ENCODE data around the gene SNX30. TPM values are rescaled to one million over a fixed set of nuclear protein-coding genes. Genes with fewer than 3 reads are reported as not detected.

The SNX30 gene
- total RNA-seq, 2 donors from 2014 or later = 6.3 to 38.7 TPM

GRCh38 chr9:112765281-112765680, 14.7 kb downstream of the SNX30 start:
- 89% methylated on average over 1 of the region's 1 CpG for WGBS
- Histone ChIP-seq H3K27me3 (replicated peaks; ENCODE audit: insufficient read depth) (no peaks in the 10 kb centered on the region), H3K4me1 (replicated peaks) (no peaks in the 10 kb centered on the region), H3K27ac (no peak overlapping the region), H3K9me3 (no peaks in the 10 kb centered on the region), H3K4me3 (no peak overlapping the region), H3K36me3 (no peaks in the 10 kb centered on the region)
- TF ChIP-seq, protein P1, sequence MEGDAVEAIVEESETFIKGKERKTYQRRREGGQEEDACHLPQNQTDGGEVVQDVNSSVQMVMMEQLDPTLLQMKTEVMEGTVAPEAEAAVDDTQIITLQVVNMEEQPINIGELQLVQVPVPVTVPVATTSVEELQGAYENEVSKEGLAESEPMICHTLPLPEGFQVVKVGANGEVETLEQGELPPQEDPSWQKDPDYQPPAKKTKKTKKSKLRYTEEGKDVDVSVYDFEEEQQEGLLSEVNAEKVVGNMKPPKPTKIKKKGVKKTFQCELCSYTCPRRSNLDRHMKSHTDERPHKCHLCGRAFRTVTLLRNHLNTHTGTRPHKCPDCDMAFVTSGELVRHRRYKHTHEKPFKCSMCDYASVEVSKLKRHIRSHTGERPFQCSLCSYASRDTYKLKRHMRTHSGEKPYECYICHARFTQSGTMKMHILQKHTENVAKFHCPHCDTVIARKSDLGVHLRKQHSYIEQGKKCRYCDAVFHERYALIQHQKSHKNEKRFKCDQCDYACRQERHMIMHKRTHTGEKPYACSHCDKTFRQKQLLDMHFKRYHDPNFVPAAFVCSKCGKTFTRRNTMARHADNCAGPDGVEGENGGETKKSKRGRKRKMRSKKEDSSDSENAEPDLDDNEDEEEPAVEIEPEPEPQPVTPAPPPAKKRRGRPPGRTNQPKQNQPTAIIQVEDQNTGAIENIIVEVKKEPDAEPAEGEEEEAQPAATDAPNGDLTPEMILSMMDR (IDR thresholded peaks at IDR 0.05) = no peak
- TF ChIP-seq POLR2A (IDR thresholded peaks at IDR 0.05) = no peak
- TF ChIP-seq POLR2AphosphoS5 (IDR thresholded peaks at IDR 0.05) = no peak
- intact Hi-C loops (cut with DNase I) = no loop called here
- DNase-seq (ENCODE audit: low spot score) = no peak

DNA sequence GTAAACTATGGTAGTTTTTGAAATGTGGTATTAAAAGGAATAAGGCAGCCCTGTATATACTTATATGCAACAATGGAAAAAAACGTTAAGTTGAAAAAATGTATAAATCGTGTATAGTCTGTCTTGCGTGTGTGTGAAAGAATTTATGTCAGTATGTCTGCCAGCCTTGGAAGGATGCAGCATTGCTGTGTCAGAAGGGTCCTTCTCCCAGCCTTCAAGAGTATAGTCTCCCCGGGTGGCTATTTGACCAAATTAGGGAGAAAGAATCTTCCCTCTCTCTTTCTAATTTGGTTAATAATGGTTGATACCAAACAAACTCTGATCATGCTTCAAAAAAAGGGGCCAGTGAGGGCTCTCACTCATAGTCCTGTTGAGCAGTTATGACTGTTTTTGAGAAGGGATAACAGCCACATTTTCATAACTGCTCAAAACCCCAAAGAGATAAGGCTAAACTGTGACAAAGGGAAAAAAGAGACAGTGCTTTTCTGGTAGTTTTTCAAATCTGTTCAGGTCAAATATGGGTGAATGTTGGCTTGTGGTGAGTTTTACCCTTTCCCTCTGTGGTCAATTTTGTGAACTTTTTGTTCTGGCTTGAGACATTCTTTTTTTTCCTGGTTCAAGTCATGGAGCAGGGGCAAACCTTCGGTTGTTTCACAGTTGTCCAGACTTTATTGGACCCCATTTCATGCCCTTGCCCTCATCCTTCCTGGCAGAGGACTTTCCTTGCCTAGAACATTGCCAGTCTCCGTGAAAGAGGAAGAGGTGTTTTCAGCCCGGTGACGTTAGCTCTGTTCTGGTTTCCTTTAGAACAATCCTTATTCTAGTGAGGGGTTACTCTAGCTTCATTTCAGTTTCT, 21.0 kb downstream of the SNX30 start:
- Histone ChIP-seq H3K9me3 (no peaks in the 10 kb centered on the region), H3K4me3 (no peak overlapping the region), H3K4me1 (replicated peaks) (no peaks in the 10 kb centered on the region), H3K36me3 (no peaks in the 10 kb centered on the region), H3K27ac (no peak overlapping the region), H3K27me3 (replicated peaks; ENCODE audit: insufficient read depth) (no peaks in the 10 kb centered on the region)
- no peak for TF ChIP-seq POLR2AphosphoS5 (IDR thresholded peaks at IDR 0.05)
- TF ChIP-seq, protein P1 (IDR thresholded peaks at IDR 0.05) = no peak
- TF ChIP-seq POLR2A (IDR thresholded peaks at IDR 0.05) = no peak
- no peak for DNase-seq (ENCODE audit: low spot score)
- intact Hi-C loops (cut with DNase I) = no loop called here
- 82% methylated on average over 8 of the region's 8 CpGs for WGBS

DNA sequence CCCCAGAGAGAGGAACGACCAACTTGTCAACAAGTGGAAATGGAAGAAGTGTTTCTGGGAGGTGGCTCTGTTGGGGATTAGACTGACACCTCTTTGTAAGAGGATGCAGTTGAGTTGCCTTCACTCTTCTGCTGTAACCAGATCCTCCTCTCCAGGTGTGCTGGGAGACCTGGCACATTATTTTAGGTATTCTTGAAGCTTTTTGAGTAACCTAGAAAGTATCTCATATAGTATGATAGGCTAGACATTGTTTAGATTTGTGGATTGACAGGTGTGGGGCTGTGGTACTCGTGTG, 21.6 kb downstream of the SNX30 start:
- no peaks in the 10 kb centered on the region for H3K9me3 ChIP-seq
- no peaks in the 10 kb centered on the region for H3K4me1 ChIP-seq (replicated peaks)
- intact Hi-C loops (cut with DNase I) = no loop called here
- no peaks in the 10 kb centered on the region for H3K36me3 ChIP-seq
- H3K27me3 ChIP-seq (replicated peaks; ENCODE audit: insufficient read depth) = no peaks in the 10 kb centered on the region
- WGBS = 55% methylated on average over 2 of the region's 2 CpGs
- TF ChIP-seq, protein P1 (IDR thresholded peaks at IDR 0.05) = no peak
- TF ChIP-seq POLR2A (IDR thresholded peaks at IDR 0.05) (no peak), POLR2AphosphoS5 (IDR thresholded peaks at IDR 0.05) (no peak)
- no peak overlapping the region for H3K27ac ChIP-seq
- H3K4me3 ChIP-seq = no peak overlapping the region
- no peak for DNase-seq (ENCODE audit: low spot score)

DNA sequence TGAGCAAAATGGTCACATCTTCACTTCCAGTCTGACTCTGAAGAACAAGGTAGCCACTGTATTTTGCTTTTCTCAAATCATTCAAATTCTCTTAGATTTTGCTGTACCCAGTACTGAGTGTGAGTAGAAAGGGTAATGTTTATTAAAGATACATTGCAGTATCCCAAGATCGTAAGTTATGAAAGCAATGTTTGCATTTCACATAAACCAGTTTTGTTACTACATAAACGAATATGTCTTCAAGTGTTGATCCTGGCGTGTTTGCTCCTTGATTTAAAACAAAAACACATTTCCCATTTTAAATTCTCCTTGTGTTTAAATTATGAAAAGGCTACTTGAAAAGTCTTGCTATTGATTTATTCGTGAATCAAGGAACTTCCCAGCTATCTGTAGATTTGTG, 22.0 kb downstream of the SNX30 start:
- TF ChIP-seq, protein P1 (IDR thresholded peaks at IDR 0.05) = no peak
- TF ChIP-seq POLR2AphosphoS5 (IDR thresholded peaks at IDR 0.05) (no peak), POLR2A (IDR thresholded peaks at IDR 0.05) (no peak)
- DNase-seq (ENCODE audit: low spot score) = no peak
- intact Hi-C loops (cut with DNase I) = no loop called here
- Histone ChIP-seq H3K4me1 (replicated peaks) (no peaks in the 10 kb centered on the region), H3K4me3 (no peak overlapping the region), H3K27ac (no peak overlapping the region), H3K36me3 (no peaks in the 10 kb centered on the region), H3K27me3 (replicated peaks; ENCODE audit: insufficient read depth) (no peaks in the 10 kb centered on the region), H3K9me3 (no peaks in the 10 kb centered on the region)
- WGBS = 60% methylated on average over 4 of the region's 4 CpGs

All from prostate gland (tissue), 2 donors.